Tibial nerve (tissue), 4 donors: ENCODE results near the gene MYO3B. TPM values are rescaled to one million over a fixed set of nuclear protein-coding genes. Genes with fewer than 3 reads are reported as not detected.
A peak's percentile ranks its signal among the peaks of the same experiment; 100 is the strongest.

Experiments
- DNase-seq, 2 donors: peaks; one replicate each; pipeline ENCODE4 v3.0.0-alpha.2; 2019; ENCODE audit warnings: low spot score in 2 of 2
- H3K27ac ChIP-seq, 4 donors: fragments of 200-600 bp; sonication (generic) in 3 of 4; one replicate each; pipeline ENCODE4 v1.5.1; 2017 to 2019; ENCODE audit warnings: mild to moderate bottlenecking in 1 of 4
- H3K27me3 ChIP-seq, 2 donors: fragments of 200-600 bp; sonication (generic) in 1 of 2; one replicate each; pipeline versions ENCODE4 v1.5.1 to v1.6.0; 2017 to 2019
- H3K36me3 ChIP-seq, 3 donors: fragments of 200-600 bp; sonication (generic); one replicate each; pipeline ENCODE4 v1.5.1; 2018 to 2019
- H3K4me1 ChIP-seq, 4 donors: fragments of 200-600 bp; sonication (generic) in 3 of 4; one replicate each; pipeline ENCODE4 v1.5.1; 2017 to 2019
- H3K4me3 ChIP-seq, 4 donors: fragments of 200-600 bp; sonication (generic) in 3 of 4; one replicate each; pipeline ENCODE4 v1.5.1; 2017 to 2019; ENCODE audit warnings: mild to moderate bottlenecking in 1 of 4, moderate library complexity in 1 of 4
- H3K9me3 ChIP-seq, 4 donors: fragments of 200-600 bp; sonication (generic) in 3 of 4; one replicate each; pipeline ENCODE4 v1.5.1; 2017 to 2019
- CTCF ChIP-seq, 5 experiments: fragments of 200-600 bp in 3 of 5; fragments of 450-650 bp in 2 of 5; sonication (generic) in 3 of 5; IDR thresholded peaks; one replicate each; pipeline ENCODE4 v1.5.1; 2016 to 2019; ENCODE audit warnings: antibody characterized with exemption in 5 of 5, mild to moderate bottlenecking in 3 of 5, moderate library complexity in 2 of 5
- EP300 ChIP-seq, 2 donors: sonication (generic); formaldehyde crosslinking; IDR thresholded peaks; one replicate each; pipeline ENCODE4 v1.6.1; 2017; ENCODE audit warnings: antibody characterized with exemption in 2 of 2, mild to moderate bottlenecking in 1 of 2
- POLR2A ChIP-seq, 2 donors: fragments of 450-650 bp; IDR thresholded peaks; one replicate each; pipeline ENCODE4 v1.6.1; 2017; ENCODE audit warnings: antibody characterized with exemption in 2 of 2, mild to moderate bottlenecking in 2 of 2, moderate library complexity in 2 of 2
- WGBS, 2 donors: methylation state at CpG; one replicate each; pipeline ENCODE4 v1.1.5; 2018; 5-methylcytosine and 5-hydroxymethylcytosine counted together
- total RNA-seq, 4 donors: library from RNA; depleted of rRNA; stranded (reverse); fragments of >200 nt; gene quantifications; one replicate each; pipeline ENCODE4 v1.1.0, GENCODE V29; 2016

MYO3B gene
- total RNA-seq, 4 donors from 2014 or later: 0.22 to 0.63 (median 0.39) TPM; not detected in 1

DNA sequence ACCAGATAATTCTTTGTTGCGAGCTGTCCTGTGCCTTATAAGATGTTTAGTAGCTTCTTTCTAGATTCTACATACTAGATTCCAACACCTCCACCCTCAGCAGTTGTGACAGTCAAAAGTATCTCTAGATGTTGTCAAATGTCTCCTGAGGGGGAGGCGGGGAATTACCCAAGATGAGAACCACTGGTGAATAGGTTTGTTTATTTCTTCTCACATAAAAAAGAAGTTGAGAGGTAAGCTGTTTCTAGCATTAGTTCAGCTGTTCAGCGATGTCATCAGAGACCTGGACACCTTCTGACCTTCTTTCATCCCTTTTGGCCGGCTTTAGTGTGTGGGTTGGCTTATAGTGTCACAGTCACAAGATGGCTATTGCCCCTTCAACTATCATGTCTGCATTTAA, 299.7 kb downstream of the MYO3B start:
- H3K4me3 ChIP-seq: no peak overlapping the region
- no peaks in the 10 kb centered on the region for H3K36me3 ChIP-seq
- WGBS, 2 donors: 68 to 71% methylated on average over 4 of the region's 4 CpGs
- H3K27ac ChIP-seq: no peak overlapping the region
- H3K9me3 ChIP-seq: no peaks in the 10 kb centered on the region
- TF ChIP-seq CTCF (IDR thresholded peaks at IDR 0.05) (no peak), EP300 (IDR thresholded peaks at IDR 0.05) (no peak), POLR2A (IDR thresholded peaks at IDR 0.05) (no peak)
- no peaks in the 10 kb centered on the region for H3K27me3 ChIP-seq
- no peak for DNase-seq
- no peaks in the 10 kb centered on the region for H3K4me1 ChIP-seq

DNA sequence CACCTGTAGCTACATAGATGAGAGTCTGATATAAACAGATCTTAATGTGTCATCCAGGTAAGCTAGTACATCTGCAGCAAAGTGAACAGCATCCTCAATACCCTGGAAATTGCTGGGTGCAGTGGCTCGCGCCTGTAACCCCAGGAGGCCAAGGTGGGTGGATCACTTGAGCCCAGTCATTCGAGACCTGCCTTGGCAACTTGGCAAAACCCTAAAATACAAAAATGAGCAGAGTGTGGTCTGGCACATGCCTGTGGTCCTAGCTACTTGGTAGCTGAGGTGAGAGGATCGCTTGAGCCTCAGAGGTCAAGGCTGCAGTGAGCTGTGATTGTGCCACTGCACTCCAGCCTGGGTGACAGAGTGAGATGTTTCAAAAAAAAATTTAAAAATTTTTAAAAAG, 303.3 kb downstream of the MYO3B start:
- H3K27me3 ChIP-seq: no peaks in the 10 kb centered on the region
- no peaks in the 10 kb centered on the region for H3K9me3 ChIP-seq
- H3K36me3 ChIP-seq: no peaks in the 10 kb centered on the region
- TF ChIP-seq EP300 (IDR thresholded peaks at IDR 0.05) (no peak), CTCF (IDR thresholded peaks at IDR 0.05) (no peak), POLR2A (IDR thresholded peaks at IDR 0.05) (no peak)
- no peak for DNase-seq
- H3K4me1 ChIP-seq: no peaks in the 10 kb centered on the region
- H3K27ac ChIP-seq: no peak overlapping the region
- H3K4me3 ChIP-seq: no peak overlapping the region
- 89 to 94% methylated on average over 4 of the region's 4 CpGs for WGBS, 2 donors

GRCh38 chr2:170484552-170484951, 306.6 kb downstream of the MYO3B start:
- H3K9me3 ChIP-seq: no peaks in the 10 kb centered on the region
- no peaks in the 10 kb centered on the region for H3K36me3 ChIP-seq
- no peaks in the 10 kb centered on the region for H3K4me1 ChIP-seq
- no peak overlapping the region for H3K4me3 ChIP-seq
- TF ChIP-seq POLR2A (IDR thresholded peaks at IDR 0.05): no peak
- H3K27me3 ChIP-seq: no peaks in the 10 kb centered on the region
- DNase-seq: no peak
- H3K27ac ChIP-seq: no peak overlapping the region

GRCh38 chr2:170485254-170486026, 307.5 kb downstream of the MYO3B start:
- no peaks in the 10 kb centered on the region for H3K9me3 ChIP-seq
- 44 to 58% methylated on average over 3 of the region's 3 CpGs for WGBS, 2 donors
- no peak for TF ChIP-seq CTCF (IDR thresholded peaks at IDR 0.05)
- no peak for TF ChIP-seq EP300 (IDR thresholded peaks at IDR 0.05)
- TF ChIP-seq POLR2A (IDR thresholded peaks at IDR 0.05): no peak
- no peaks in the 10 kb centered on the region for H3K36me3 ChIP-seq
- H3K27ac ChIP-seq: no peak overlapping the region
- H3K4me3 ChIP-seq: no peak overlapping the region
- H3K27me3 ChIP-seq: no peaks in the 10 kb centered on the region
- no peak for DNase-seq
- H3K4me1 ChIP-seq: no peaks in the 10 kb centered on the region

GRCh38 chr2:170486730-170487129, 308.8 kb downstream of the MYO3B start:
- no peak for DNase-seq
- H3K36me3 ChIP-seq: no peaks in the 10 kb centered on the region
- no peaks in the 10 kb centered on the region for H3K9me3 ChIP-seq
- no peaks in the 10 kb centered on the region for H3K4me1 ChIP-seq
- WGBS, 2 donors: 86% methylated on average over 3 of the region's 3 CpGs
- no peak overlapping the region for H3K4me3 ChIP-seq
- no peak overlapping the region for H3K27ac ChIP-seq
- TF ChIP-seq POLR2A (IDR thresholded peaks at IDR 0.05) (no peak), CTCF (IDR thresholded peaks at IDR 0.05) (peak in 1 of 5 experiments; percentile 38)
- H3K27me3 ChIP-seq: no peaks in the 10 kb centered on the region
